OCI-LY3 (cell line): ENCODE measurements around the gene GRAMD1C.

Experiments
- H2AFZ ChIP-seq: fragments of 200-600, 300-600 bp; shearing (Covaris generic); 2 replicates; pipeline ENCODE4 v1.6.0; 2014; ENCODE audit warnings: antibody characterized with exemption, low read depth, low read length
- H3K27ac ChIP-seq: fragments of 200-600, 300-600 bp; sonication (generic); 2 replicates; pipeline ENCODE4 v1.5.1; 2014; ENCODE audit warnings: mild to moderate bottlenecking, low read length, moderate library complexity, mixed read lengths
- H3K27me3 ChIP-seq: fragments of 200-600, 300-600 bp; sonication (generic); 2 replicates; pipeline ENCODE4 v1.6.1; 2014; ENCODE audit warnings: low read depth, low read length, mixed read lengths
- H3K36me3 ChIP-seq: fragments of 200-600, 300-600 bp; sonication (generic); replicated peaks from 2 replicates; pipeline ENCODE3; 2014; ENCODE audit warnings: low read depth, low read length, mixed read lengths
- H3K4me1 ChIP-seq: fragments of 300-600, 200-600 bp; sonication (generic); 2 replicates; pipeline ENCODE4 v1.6.1; 2014; ENCODE audit warnings: low read length, mixed read lengths
- H3K4me2 ChIP-seq: fragments of 200-600, 300-600 bp; sonication (generic); 2 replicates; pipeline ENCODE4 v1.6.1; 2014; ENCODE audit warnings: low read length, mixed read lengths
- H3K4me3 ChIP-seq: fragments of 300-600, 200-600 bp; sonication (generic); 2 replicates; pipeline ENCODE4 v1.5.1; 2014; ENCODE audit warnings: antibody characterized with exemption, mild to moderate bottlenecking, low read length, moderate library complexity
- H3K79me2 ChIP-seq: fragments of 300-600, 200-600 bp; shearing (Covaris generic); 2 replicates; pipeline ENCODE4 v1.6.1; 2014; ENCODE audit warnings: mild to moderate bottlenecking, low read length, mixed read lengths
- H3K9ac ChIP-seq: fragments of 300-600, 200-600 bp; shearing (Covaris generic); 2 replicates; pipeline ENCODE4 v1.6.0; 2014; ENCODE audit warnings: mild to moderate bottlenecking, low read length, moderate library complexity
- H3K9me3 ChIP-seq: fragments of 200-600, 300-600 bp; shearing (Covaris generic); 2 replicates; pipeline ENCODE4 v1.6.1; 2014; ENCODE audit warnings: low read length, mixed read lengths; ENCODE audit not compliant: insufficient read depth
- H4K20me1 ChIP-seq: fragments of 200-600, 300-600 bp; sonication (generic); 2 replicates; pipeline ENCODE4 v1.6.1; 2016; ENCODE audit warnings: low read length, mixed read lengths; ENCODE audit not compliant: insufficient read depth
- CTCF ChIP-seq: fragments of 200-600, 300-600 bp; sonication (generic); IDR thresholded peaks from 2 replicates; pipeline ENCODE4 v1.5.1; 2014; ENCODE audit warnings: antibody characterized with exemption, low read length, low read depth
- EZH2phosphoT487 ChIP-seq: fragments of 200-600 bp; shearing (Covaris generic); IDR thresholded peaks from 2 replicates; pipeline ENCODE4 v1.6.1; 2018; ENCODE audit warnings: antibody characterized with exemption, mixed run types, low read depth

GRAMD1C gene

GRCh38 chr3:113895964-113896363 lies 57.4 kb downstream of the GRAMD1C start:
- no peak overlapping the region for H3K27ac ChIP-seq
- no peaks in the 10 kb centered on the region for H4K20me1 ChIP-seq
- peaks cover 9% of the 10 kb centered on the region for H3K4me1 ChIP-seq
- H3K4me2 ChIP-seq: no peak overlapping the region
- H3K9me3 ChIP-seq: no peaks in the 10 kb centered on the region
- H2AFZ ChIP-seq: no peak overlapping the region
- no peaks in the 10 kb centered on the region for H3K36me3 ChIP-seq
- H3K4me3 ChIP-seq: no peak overlapping the region
- TF ChIP-seq EZH2phosphoT487 (no peak), CTCF (no peak)
- H3K27me3 ChIP-seq: no peaks in the 10 kb centered on the region
- H3K9ac ChIP-seq: no peak overlapping the region
- H3K79me2 ChIP-seq: no peaks in the 10 kb centered on the region

DNA sequence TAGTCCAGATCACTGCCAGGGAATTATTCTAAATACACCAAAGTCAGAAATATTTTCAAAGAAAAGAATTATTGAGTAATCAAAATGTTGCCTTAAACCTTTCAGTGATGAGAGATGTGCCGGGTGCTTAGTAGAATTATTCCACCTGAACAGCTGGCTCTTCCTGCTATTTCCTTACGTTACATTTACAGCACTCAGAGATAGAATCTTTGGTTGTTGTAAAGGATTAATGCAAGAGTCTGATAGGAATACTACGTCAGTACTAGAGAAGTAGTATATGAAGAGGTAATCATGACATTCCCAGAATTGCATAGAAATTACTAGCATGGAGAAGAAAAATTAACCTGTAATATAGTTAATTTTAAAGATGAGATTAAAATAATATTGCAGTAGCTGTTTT lies 58.3 kb downstream of the GRAMD1C start:
- no peaks in the 10 kb centered on the region for H3K79me2 ChIP-seq
- no peaks in the 10 kb centered on the region for H3K9me3 ChIP-seq
- H3K9ac ChIP-seq: no peak overlapping the region
- no peaks in the 10 kb centered on the region for H4K20me1 ChIP-seq
- H3K27ac ChIP-seq: no peak overlapping the region
- peaks cover 9% of the 10 kb centered on the region for H3K4me1 ChIP-seq
- H3K27me3 ChIP-seq: no peaks in the 10 kb centered on the region
- TF ChIP-seq EZH2phosphoT487 (no peak), CTCF (no peak)
- peak overlapping the region; percentile 60 for H3K4me2 ChIP-seq
- H3K4me3 ChIP-seq: peak overlapping the region; percentile 34
- H2AFZ ChIP-seq: peak overlapping the region; percentile 74
- H3K36me3 ChIP-seq: no peaks in the 10 kb centered on the region

DNA sequence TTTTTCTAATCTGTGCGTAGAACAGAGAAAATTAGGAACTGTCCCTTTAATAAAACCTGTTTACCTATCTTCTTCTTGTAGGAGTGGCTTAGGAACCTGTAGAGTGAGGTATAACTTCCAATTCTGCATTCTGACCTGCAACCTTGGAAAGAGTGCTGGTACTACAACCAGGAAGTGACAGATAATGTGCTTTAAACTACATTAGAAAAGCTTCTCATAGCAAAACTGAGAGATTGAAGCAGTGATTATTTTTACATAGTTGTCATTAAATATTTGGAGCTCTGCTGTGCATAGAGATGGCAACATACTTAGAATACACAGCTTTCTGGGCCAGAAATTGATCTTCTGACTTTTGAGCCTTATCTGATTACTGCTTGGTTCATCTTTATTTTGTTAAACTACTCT lies 58.8 kb downstream of the GRAMD1C start:
- H3K4me1 ChIP-seq: peaks cover 9% of the 10 kb centered on the region
- peak overlapping the region; percentile 60 for H3K4me2 ChIP-seq
- no peak for TF ChIP-seq EZH2phosphoT487
- TF ChIP-seq CTCF: no peak
- H3K27me3 ChIP-seq: no peaks in the 10 kb centered on the region
- H3K79me2 ChIP-seq: no peaks in the 10 kb centered on the region
- H3K9ac ChIP-seq: no peak overlapping the region
- no peaks in the 10 kb centered on the region for H4K20me1 ChIP-seq
- no peaks in the 10 kb centered on the region for H3K36me3 ChIP-seq
- no peak overlapping the region for H3K27ac ChIP-seq
- peak overlapping the region; percentile 34 for H3K4me3 ChIP-seq
- H2AFZ ChIP-seq: peak overlapping the region; percentile 74
- H3K9me3 ChIP-seq: no peaks in the 10 kb centered on the region

GRCh38 chr3:113898892-113899291 lies 60.3 kb downstream of the GRAMD1C start:
- H3K27me3 ChIP-seq: no peaks in the 10 kb centered on the region
- H3K36me3 ChIP-seq: no peaks in the 10 kb centered on the region
- no peak for TF ChIP-seq CTCF
- no peak for TF ChIP-seq EZH2phosphoT487
- H3K4me2 ChIP-seq: no peak overlapping the region
- H3K9ac ChIP-seq: no peak overlapping the region
- peaks cover 9% of the 10 kb centered on the region for H3K4me1 ChIP-seq
- H3K4me3 ChIP-seq: no peak overlapping the region
- no peak overlapping the region for H2AFZ ChIP-seq
- no peaks in the 10 kb centered on the region for H3K9me3 ChIP-seq
- no peak overlapping the region for H3K27ac ChIP-seq
- no peaks in the 10 kb centered on the region for H4K20me1 ChIP-seq
- no peaks in the 10 kb centered on the region for H3K79me2 ChIP-seq
